HG03095 (cell line): Measurements from ENCODE around the gene HIBADH.
"Not testable (repeated sequence)": the region's sequence is repeated elsewhere in the genome, so short reads cannot be mapped to it uniquely, and the experiment has no call there.

Experiments
- ATAC-seq: cut with Tn5 transposase; IDR thresholded peaks from one replicate; pipeline ENCODE4 v1.9.1; 2021; ENCODE audit warnings: moderate library complexity; ENCODE audit not compliant: unreplicated experiment

Gene HIBADH

GRCh38 chr7:27639048-27639447 lies 23.6 kb downstream of the HIBADH start:
- ATAC-seq = not testable (repeated sequence)

GRCh38 chr7:27636326-27637006 lies 26.2 kb downstream of the HIBADH start:
- no peak for ATAC-seq

- ATAC-seq = no peak
Measured at GRCh38 chr7:27635728-27636127, 27.0 kb downstream of the HIBADH start.

- no peak for ATAC-seq
Measured at GRCh38 chr7:27634671-27635493, 27.8 kb downstream of the HIBADH start.

- no peak for ATAC-seq
Measured at GRCh38 chr7:27633062-27633461, 29.6 kb downstream of the HIBADH start.

DNA sequence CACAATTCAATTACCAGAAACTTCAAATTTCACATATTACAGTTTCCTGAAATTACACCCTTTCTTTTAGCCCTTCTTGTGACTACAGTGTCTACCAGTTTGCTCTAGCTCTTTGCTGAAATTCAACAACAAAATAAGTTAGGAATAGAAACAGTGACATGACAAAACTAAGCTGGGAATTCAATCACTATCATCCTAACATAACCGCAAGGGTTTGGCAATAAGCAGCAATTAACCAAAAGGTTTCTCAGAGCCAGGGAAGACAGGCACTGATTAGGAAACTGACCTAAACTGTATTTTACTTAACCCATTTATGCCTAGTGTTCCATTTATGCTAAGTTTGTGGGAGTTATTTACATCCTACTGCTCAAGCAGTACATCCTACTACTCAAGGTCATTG lies 31.3 kb downstream of the HIBADH start:
- ATAC-seq = no peak

DNA sequence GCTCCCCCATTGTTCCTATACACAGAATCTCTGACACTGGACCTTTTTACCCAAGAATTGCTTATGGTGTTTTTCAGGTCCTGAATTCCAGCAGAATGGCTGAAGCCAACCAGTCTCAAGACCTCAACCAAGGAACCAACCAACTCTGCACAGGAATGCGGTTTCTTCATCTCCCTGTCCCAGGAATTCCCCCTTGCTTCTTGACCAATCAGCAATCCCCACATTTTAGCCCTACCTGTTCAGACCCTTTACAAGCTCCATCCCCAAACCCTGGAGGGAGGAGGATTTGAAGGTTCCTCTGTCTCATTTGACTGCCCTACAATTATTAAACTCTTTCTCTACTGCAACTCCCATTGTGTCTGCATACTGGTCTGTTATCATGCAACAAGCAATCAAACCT lies 35.5 kb downstream of the HIBADH start:
- ATAC-seq = no peak

DNA sequence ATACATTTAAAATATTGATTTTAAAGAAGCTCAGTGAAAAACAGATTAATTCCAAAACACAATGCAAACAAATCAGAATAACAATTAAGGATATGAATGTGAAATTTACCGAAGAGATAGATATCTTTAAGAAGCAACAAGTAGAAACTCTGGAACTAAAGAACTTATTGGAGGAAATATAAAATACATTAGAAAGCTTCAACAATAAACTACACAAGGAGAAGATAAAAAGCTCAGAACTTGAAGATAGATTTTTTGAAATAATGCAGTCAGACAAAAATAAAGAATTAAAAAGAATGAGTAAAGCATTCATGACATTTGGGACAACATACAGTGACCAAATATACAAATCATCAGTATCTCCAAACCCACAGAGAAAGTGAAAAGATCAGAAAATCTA lies 43.2 kb downstream of the HIBADH start:
- ATAC-seq = no peak

- ATAC-seq = no peak
Measured at GRCh38 chr7:27617651-27618381, 44.9 kb downstream of the HIBADH start.

DNA sequence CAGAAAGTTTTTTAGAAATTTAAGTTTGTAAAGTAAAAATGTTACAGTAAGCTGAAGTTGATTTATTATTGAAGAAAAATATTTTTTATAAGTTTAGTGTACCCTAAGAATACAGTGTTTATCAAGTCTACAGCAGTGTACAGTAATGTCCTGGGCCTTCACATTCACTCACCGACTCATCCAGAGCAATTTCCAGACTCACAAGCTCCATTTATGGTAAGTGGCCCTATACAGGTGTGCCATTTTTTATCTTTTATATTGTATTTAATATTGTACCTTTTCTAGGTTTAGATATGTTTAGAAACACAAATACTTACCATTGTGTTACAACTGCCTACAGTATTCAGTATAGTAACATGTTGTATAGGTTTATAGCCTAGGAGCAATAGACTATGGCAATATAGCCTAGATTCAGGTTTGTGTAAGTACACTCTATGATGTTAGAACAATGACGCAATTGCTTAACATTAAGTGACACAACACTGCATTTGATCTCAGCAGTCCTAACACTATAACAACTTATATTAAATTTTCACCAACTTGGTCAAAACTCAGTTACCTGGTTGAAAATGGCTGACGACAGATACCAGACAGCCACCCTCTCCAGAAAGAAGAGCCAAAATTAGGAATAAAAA lies 45.7 kb downstream of the HIBADH start:
- no peak for ATAC-seq

GRCh38 chr7:27616186-27616491 lies 46.5 kb downstream of the HIBADH start:
- no peak for ATAC-seq

DNA sequence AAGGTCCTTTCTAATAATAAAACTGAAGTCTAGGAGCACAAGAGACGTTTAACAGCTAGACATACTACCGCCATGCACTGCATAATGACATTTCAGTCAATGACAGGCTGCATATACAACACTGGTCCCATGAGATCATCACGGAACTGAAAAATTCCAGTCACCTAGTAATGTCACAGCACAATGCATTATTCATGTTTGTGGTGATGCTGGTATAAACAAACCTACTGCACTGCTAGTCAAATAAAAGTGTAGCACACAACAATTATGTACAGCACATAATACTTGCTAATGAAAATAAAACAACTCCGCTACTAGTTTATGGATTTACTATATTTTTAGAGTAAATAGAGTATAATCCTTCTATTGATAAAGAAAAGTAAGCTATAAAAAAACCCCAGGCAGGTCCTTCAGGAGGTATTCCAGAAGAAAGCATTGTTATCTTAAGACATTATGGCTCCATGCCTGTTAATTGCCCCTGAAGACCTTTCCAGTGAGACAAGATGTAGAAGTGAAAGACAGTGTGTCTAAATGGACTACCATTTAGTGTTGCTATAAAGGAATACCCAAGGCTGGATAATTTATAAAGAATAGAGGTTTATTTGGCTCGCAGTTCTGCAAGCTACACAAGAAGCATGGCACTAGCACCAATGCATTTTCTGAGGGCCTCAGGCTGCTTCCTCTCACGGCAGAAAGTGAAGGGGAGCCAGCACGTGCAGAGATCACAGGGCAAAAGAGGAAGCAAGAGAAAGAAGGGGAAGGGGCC lies 47.1 kb downstream of the HIBADH start:
- ATAC-seq = no peak

DNA sequence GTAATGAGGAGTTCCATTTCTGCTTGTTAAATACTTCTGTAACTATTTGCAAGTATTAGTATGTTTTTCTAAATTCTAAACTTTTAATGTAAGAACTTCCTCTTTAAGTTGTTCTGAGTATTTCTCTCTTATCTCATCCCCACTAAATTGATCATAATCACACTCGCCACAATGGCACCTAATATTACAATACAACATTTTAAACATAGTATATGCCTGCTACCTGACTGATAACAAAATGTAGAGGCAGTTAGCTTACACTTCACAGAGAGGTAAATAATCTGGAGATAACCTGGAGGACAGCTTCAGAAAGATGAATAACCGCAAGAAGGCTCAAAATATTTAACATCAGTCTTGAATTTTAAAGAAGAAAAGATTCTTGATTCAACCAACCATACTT lies 48.6 kb downstream of the HIBADH start:
- ATAC-seq = no peak

GRCh38 chr7:27611059-27611458 lies 51.6 kb downstream of the HIBADH start:
- no peak for ATAC-seq

DNA sequence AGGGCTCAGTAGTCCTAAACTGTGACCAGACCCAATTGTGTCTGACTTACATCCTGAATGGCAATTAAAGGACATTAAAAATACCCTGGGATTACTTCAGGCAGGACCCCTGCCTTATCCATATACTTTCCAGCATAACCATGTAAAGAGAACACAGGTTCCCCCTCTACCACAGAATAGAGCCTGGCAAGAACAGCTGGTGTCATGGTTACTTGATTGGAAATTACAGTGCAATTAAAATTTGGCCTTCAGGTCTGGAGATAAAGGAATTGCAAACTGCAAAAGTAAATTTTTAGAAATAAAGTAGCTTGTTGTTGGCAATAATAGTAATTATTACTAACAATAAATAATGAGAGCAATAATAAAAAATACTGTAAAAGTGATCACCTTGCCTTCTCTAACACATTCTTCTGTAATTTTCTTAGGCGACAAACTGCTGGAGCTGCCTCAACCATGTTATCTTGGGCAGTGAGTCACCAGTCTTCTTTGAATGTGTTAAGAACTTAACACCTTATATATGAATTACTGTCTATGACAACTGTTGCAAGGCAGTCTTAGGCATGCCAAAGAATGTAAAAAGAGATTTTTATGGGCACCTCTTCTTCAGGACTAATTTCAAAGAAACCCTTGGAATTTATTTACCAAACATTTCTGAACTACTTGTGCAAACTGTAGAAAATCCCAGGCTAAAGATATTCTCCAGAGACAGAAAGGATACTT lies 53.7 kb downstream of the HIBADH start:
- ATAC-seq = no peak

GRCh38 chr7:27607210-27607606 lies 55.5 kb downstream of the HIBADH start:
- no peak for ATAC-seq

- no peak for ATAC-seq
Measured at GRCh38 chr7:27606270-27607209, 56.1 kb downstream of the HIBADH start.

GRCh38 chr7:27605689-27606269 lies 56.9 kb downstream of the HIBADH start:
- no peak for ATAC-seq

GRCh38 chr7:27605283-27605682 lies 57.4 kb downstream of the HIBADH start:
- no peak for ATAC-seq
